Measurements from ENCODE around the gene RTL5.

RTL5 gene

DNA sequence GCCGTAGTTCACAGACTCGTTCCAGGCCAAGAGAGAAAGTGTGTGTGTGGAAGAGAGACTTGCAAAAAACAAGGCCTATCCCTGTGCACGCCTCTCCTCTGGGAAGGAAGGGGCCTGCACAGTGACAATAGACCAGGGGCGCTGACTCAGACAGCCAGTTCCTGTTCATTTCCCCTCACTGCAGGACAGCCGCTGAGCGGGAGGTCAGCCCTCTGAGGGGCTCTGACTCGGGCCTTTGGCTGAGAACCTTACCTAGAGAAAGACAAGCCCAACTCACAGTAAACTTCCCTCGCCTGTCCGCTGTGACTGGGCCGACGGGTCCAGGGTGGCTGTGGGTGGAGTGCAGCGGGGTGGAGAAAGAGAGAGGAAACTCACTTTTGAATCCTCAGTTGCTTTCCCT, 52.1 kb downstream of the RTL5 start:
- no peak for DNase-seq
- no peak overlapping the region for H3K9ac ChIP-seq (ENCODE audit: low read depth, low read length)
- H3K27ac ChIP-seq (ENCODE audit: low read length): no peak overlapping the region
- no peaks in the 10 kb centered on the region for H3K4me1 ChIP-seq (ENCODE audit: insufficient read depth, low read length)
- H3K79me2 ChIP-seq (ENCODE audit: insufficient read depth, low read length): no peaks in the 10 kb centered on the region
- no peaks in the 10 kb centered on the region for H3K27me3 ChIP-seq (ENCODE audit: insufficient read depth, low read length, poor library complexity)
- no peak for TF ChIP-seq EZH2 (IDR thresholded peaks at IDR 0.05; ENCODE audit: borderline replicate concordance, low read depth, low read length, severe bottlenecking)
- TF ChIP-seq, protein P1, sequence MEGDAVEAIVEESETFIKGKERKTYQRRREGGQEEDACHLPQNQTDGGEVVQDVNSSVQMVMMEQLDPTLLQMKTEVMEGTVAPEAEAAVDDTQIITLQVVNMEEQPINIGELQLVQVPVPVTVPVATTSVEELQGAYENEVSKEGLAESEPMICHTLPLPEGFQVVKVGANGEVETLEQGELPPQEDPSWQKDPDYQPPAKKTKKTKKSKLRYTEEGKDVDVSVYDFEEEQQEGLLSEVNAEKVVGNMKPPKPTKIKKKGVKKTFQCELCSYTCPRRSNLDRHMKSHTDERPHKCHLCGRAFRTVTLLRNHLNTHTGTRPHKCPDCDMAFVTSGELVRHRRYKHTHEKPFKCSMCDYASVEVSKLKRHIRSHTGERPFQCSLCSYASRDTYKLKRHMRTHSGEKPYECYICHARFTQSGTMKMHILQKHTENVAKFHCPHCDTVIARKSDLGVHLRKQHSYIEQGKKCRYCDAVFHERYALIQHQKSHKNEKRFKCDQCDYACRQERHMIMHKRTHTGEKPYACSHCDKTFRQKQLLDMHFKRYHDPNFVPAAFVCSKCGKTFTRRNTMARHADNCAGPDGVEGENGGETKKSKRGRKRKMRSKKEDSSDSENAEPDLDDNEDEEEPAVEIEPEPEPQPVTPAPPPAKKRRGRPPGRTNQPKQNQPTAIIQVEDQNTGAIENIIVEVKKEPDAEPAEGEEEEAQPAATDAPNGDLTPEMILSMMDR (IDR thresholded peaks at IDR 0.05; ENCODE audit: borderline replicate concordance, extremely low read depth, low read length, poor library complexity, severe bottlenecking): no peak
- H3K4me2 ChIP-seq (ENCODE audit: insufficient read depth, low read length): no peak overlapping the region
- no peak overlapping the region for H2AFZ ChIP-seq (ENCODE audit: low read depth, low read length)
- no peak overlapping the region for H3K4me3 ChIP-seq (ENCODE audit: low read depth in 1 of 2, low read length in 2 of 2)
- no peaks in the 10 kb centered on the region for H3K36me3 ChIP-seq (ENCODE audit: insufficient read depth, low read length)
- ATAC-seq (ENCODE audit: insufficient read depth, low read depth): no peak
- no peaks in the 10 kb centered on the region for H3K9me3 ChIP-seq (ENCODE audit: insufficient read depth, low read length, severe bottlenecking)
- no peaks in the 10 kb centered on the region for H4K20me1 ChIP-seq (ENCODE audit: insufficient read depth, low read length)

DNA sequence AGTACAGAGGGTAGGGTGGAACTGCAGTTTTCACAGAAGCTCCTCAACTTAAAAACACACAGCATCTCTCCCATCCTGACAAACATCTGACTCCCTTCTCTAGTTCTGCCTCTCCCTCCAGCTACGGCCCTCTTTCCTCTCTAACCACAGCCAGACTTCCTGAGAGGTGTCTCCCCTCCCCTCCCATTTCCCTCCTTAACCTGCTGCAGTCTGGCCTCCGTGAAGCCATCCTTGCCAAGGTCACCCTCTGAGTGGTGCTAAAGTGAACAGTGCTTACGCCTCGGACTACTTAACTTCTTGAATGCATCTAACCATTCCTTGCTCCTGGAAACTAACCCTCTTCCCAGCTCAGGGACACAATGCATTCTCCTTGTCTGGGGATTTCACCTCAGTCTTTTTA, 53.3 kb downstream of the RTL5 start:
- H3K27me3 ChIP-seq (ENCODE audit: insufficient read depth, low read length, poor library complexity): no peaks in the 10 kb centered on the region
- no peaks in the 10 kb centered on the region for H4K20me1 ChIP-seq (ENCODE audit: insufficient read depth, low read length)
- no peak overlapping the region for H3K4me2 ChIP-seq (ENCODE audit: insufficient read depth, low read length)
- H3K9ac ChIP-seq (ENCODE audit: low read depth, low read length): no peak overlapping the region
- no peak for DNase-seq
- no peak overlapping the region for H3K4me3 ChIP-seq (ENCODE audit: low read depth in 1 of 2, low read length in 2 of 2)
- no peaks in the 10 kb centered on the region for H3K79me2 ChIP-seq (ENCODE audit: insufficient read depth, low read length)
- ATAC-seq (ENCODE audit: insufficient read depth, low read depth): no peak
- no peaks in the 10 kb centered on the region for H3K4me1 ChIP-seq (ENCODE audit: insufficient read depth, low read length)
- H3K9me3 ChIP-seq (ENCODE audit: insufficient read depth, low read length, severe bottlenecking): no peaks in the 10 kb centered on the region
- no peak overlapping the region for H2AFZ ChIP-seq (ENCODE audit: low read depth, low read length)
- no peaks in the 10 kb centered on the region for H3K36me3 ChIP-seq (ENCODE audit: insufficient read depth, low read length)
- H3K27ac ChIP-seq (ENCODE audit: low read length): no peak overlapping the region
- TF ChIP-seq, protein P1 (IDR thresholded peaks at IDR 0.05; ENCODE audit: borderline replicate concordance, extremely low read depth, low read length, poor library complexity, severe bottlenecking): no peak
- TF ChIP-seq EZH2 (IDR thresholded peaks at IDR 0.05; ENCODE audit: borderline replicate concordance, low read depth, low read length, severe bottlenecking): no peak

Measured in DND-41 (cell line).